22Rv1 (cell line): ENCODE measurements around the gene RRAS2.

ENCODE experiments used
- ZFX ChIP-seq: fragments of 450-650 bp; IDR thresholded peaks from 2 replicates; pipeline ENCODE4 v1.6.1; 2017; ENCODE audit warnings: antibody characterized with exemption, borderline replicate concordance
- TF ChIP-seq, protein P1 (sequence below): fragments of 450-650 bp; IDR thresholded peaks from 2 replicates; pipeline ENCODE4 v1.5.1; 2017; ENCODE audit warnings: mild to moderate bottlenecking

- TF ChIP-seq, protein P1, sequence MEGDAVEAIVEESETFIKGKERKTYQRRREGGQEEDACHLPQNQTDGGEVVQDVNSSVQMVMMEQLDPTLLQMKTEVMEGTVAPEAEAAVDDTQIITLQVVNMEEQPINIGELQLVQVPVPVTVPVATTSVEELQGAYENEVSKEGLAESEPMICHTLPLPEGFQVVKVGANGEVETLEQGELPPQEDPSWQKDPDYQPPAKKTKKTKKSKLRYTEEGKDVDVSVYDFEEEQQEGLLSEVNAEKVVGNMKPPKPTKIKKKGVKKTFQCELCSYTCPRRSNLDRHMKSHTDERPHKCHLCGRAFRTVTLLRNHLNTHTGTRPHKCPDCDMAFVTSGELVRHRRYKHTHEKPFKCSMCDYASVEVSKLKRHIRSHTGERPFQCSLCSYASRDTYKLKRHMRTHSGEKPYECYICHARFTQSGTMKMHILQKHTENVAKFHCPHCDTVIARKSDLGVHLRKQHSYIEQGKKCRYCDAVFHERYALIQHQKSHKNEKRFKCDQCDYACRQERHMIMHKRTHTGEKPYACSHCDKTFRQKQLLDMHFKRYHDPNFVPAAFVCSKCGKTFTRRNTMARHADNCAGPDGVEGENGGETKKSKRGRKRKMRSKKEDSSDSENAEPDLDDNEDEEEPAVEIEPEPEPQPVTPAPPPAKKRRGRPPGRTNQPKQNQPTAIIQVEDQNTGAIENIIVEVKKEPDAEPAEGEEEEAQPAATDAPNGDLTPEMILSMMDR: no peak
- no peak for TF ChIP-seq ZFX
These were observed 43.9 kb downstream of the RRAS2 start for GRCh38 chr11:14315130-14315529.
